ENCODE measurements around the gene TMEM42.
A peak's percentile ranks its signal among the peaks of the same experiment; 100 is the strongest.

TMEM42 gene

GRCh38 chr3:44885618-44886017 is 23.9 kb downstream of the TMEM42 start:
- no peaks in the 10 kb centered on the region for H3K9me3 Mint-ChIP-seq
- no peak overlapping the region for H3K4me3 Mint-ChIP-seq
- ATAC-seq (replicated peaks) (no peak), DNase-seq (no peak)
- no peaks in the 10 kb centered on the region for H3K36me3 Mint-ChIP-seq (ENCODE audit: insufficient read depth)
- H3K27ac Mint-ChIP-seq, result peak overlapping the region in 1 of 2 donors; percentile 33
- H3K4me1 Mint-ChIP-seq (ENCODE audit: low read depth in 2 of 2), result no peaks in the 10 kb centered on the region
- peaks cover 29 to 57% of the 10 kb centered on the region in 2 donors for H3K27me3 Mint-ChIP-seq

- H3K27me3 Mint-ChIP-seq, result peaks cover 29 to 57% of the 10 kb centered on the region in 2 donors
- H3K4me3 Mint-ChIP-seq, result no peak overlapping the region
- no peak for ATAC-seq (replicated peaks)
- H3K9me3 Mint-ChIP-seq, result no peaks in the 10 kb centered on the region
- no peak overlapping the region for H3K27ac Mint-ChIP-seq
- no peak for DNase-seq
- peaks cover 0 to 2% of the 10 kb centered on the region in 2 donors for H3K4me1 Mint-ChIP-seq (ENCODE audit: low read depth in 2 of 2)
- no peaks in the 10 kb centered on the region for H3K36me3 Mint-ChIP-seq (ENCODE audit: insufficient read depth)
These were observed 24.8 kb downstream of the TMEM42 start for GRCh38 chr3:44886561-44886960.

GRCh38 chr3:44887101-44887500 is 25.4 kb downstream of the TMEM42 start:
- no peaks in the 10 kb centered on the region for H3K36me3 Mint-ChIP-seq (ENCODE audit: insufficient read depth)
- H3K9me3 Mint-ChIP-seq, result no peaks in the 10 kb centered on the region
- no peak overlapping the region for H3K27ac Mint-ChIP-seq
- ATAC-seq (replicated peaks) (no peak), DNase-seq (no peak)
- peaks cover 29 to 56% of the 10 kb centered on the region in 2 donors for H3K27me3 Mint-ChIP-seq
- H3K4me3 Mint-ChIP-seq, result no peak overlapping the region
- H3K4me1 Mint-ChIP-seq (ENCODE audit: low read depth in 2 of 2), result peaks cover 0 to 2% of the 10 kb centered on the region in 2 donors

GRCh38 chr3:44890258-44890657 is 28.5 kb downstream of the TMEM42 start:
- Mint-ChIP-seq H3K36me3 (ENCODE audit: insufficient read depth) (no peaks in the 10 kb centered on the region), H3K27me3 (peaks cover 22 to 37% of the 10 kb centered on the region in 2 donors), H3K9me3 (no peaks in the 10 kb centered on the region), H3K4me3 (no peak overlapping the region), H3K4me1 (ENCODE audit: low read depth in 2 of 2) (peaks cover 0 to 2% of the 10 kb centered on the region in 2 donors), H3K27ac (no peak overlapping the region)
- ATAC-seq (replicated peaks), result no peak
- DNase-seq, result no peak

- H3K9me3 Mint-ChIP-seq, result no peaks in the 10 kb centered on the region
- H3K4me1 Mint-ChIP-seq (ENCODE audit: low read depth in 2 of 2), result peaks cover 0 to 2% of the 10 kb centered on the region in 2 donors
- DNase-seq (no peak), ATAC-seq (replicated peaks) (no peak)
- H3K27ac Mint-ChIP-seq, result no peak overlapping the region
- no peaks in the 10 kb centered on the region for H3K36me3 Mint-ChIP-seq (ENCODE audit: insufficient read depth)
- no peak overlapping the region for H3K4me3 Mint-ChIP-seq
- H3K27me3 Mint-ChIP-seq, result peaks cover 16 to 31% of the 10 kb centered on the region in 2 donors
These were observed 29.1 kb downstream of the TMEM42 start for GRCh38 chr3:44890852-44891251.

GRCh38 chr3:44892689-44893088 is 31.0 kb downstream of the TMEM42 start:
- peaks cover 0 to 13% of the 10 kb centered on the region in 2 donors for H3K27me3 Mint-ChIP-seq
- ATAC-seq (replicated peaks), result no peak
- no peak for DNase-seq
- no peaks in the 10 kb centered on the region for H3K9me3 Mint-ChIP-seq
- H3K4me1 Mint-ChIP-seq (ENCODE audit: low read depth in 2 of 2), result peaks cover 0 to 2% of the 10 kb centered on the region in 2 donors
- no peaks in the 10 kb centered on the region for H3K36me3 Mint-ChIP-seq (ENCODE audit: insufficient read depth)
- H3K4me3 Mint-ChIP-seq, result no peak overlapping the region
- H3K27ac Mint-ChIP-seq, result no peak overlapping the region

GRCh38 chr3:44893097-44893496 is 31.4 kb downstream of the TMEM42 start:
- Mint-ChIP-seq H3K27me3 (peaks cover 0 to 9% of the 10 kb centered on the region in 2 donors), H3K36me3 (ENCODE audit: insufficient read depth) (no peaks in the 10 kb centered on the region), H3K27ac (no peak overlapping the region), H3K4me1 (ENCODE audit: low read depth in 2 of 2) (peaks cover 0 to 2% of the 10 kb centered on the region in 2 donors), H3K4me3 (no peak overlapping the region), H3K9me3 (no peaks in the 10 kb centered on the region)
- DNase-seq, result no peak
- ATAC-seq (replicated peaks), result no peak

GRCh38 chr3:44894485-44894884 is 32.8 kb downstream of the TMEM42 start:
- Mint-ChIP-seq H3K4me1 (ENCODE audit: low read depth in 2 of 2) (peaks cover 0 to 2% of the 10 kb centered on the region in 2 donors), H3K4me3 (no peak overlapping the region), H3K36me3 (ENCODE audit: insufficient read depth) (no peaks in the 10 kb centered on the region), H3K27ac (no peak overlapping the region), H3K9me3 (no peaks in the 10 kb centered on the region), H3K27me3 (peaks cover 0 to 21% of the 10 kb centered on the region in 2 donors)
- no peak for DNase-seq
- ATAC-seq (replicated peaks), result no peak

GRCh38 chr3:44896440-44896839 is 34.7 kb downstream of the TMEM42 start:
- Mint-ChIP-seq H3K27me3 (peaks cover 15 to 40% of the 10 kb centered on the region in 2 donors), H3K36me3 (ENCODE audit: insufficient read depth) (no peaks in the 10 kb centered on the region), H3K4me3 (no peak overlapping the region), H3K27ac (no peak overlapping the region), H3K4me1 (ENCODE audit: low read depth in 2 of 2) (no peaks in the 10 kb centered on the region), H3K9me3 (no peaks in the 10 kb centered on the region)
- DNase-seq, result no peak
- ATAC-seq (replicated peaks), result no peak

GRCh38 chr3:44899683-44900367 is 38.1 kb downstream of the TMEM42 start:
- no peak overlapping the region for H3K27ac Mint-ChIP-seq
- DNase-seq, result no peak
- H3K36me3 Mint-ChIP-seq (ENCODE audit: insufficient read depth), result no peaks in the 10 kb centered on the region
- H3K4me1 Mint-ChIP-seq (ENCODE audit: low read depth in 2 of 2), result no peaks in the 10 kb centered on the region
- peaks cover 24 to 50% of the 10 kb centered on the region in 2 donors for H3K27me3 Mint-ChIP-seq
- no peak for ATAC-seq (replicated peaks)
- H3K9me3 Mint-ChIP-seq, result no peaks in the 10 kb centered on the region
- no peak overlapping the region for H3K4me3 Mint-ChIP-seq

GRCh38 chr3:44902628-44903027 is 40.9 kb downstream of the TMEM42 start:
- H3K27me3 Mint-ChIP-seq, result peaks cover 28 to 58% of the 10 kb centered on the region in 2 donors
- no peaks in the 10 kb centered on the region for H3K4me1 Mint-ChIP-seq (ENCODE audit: low read depth in 2 of 2)
- no peak overlapping the region for H3K27ac Mint-ChIP-seq
- no peak overlapping the region for H3K4me3 Mint-ChIP-seq
- H3K9me3 Mint-ChIP-seq, result no peaks in the 10 kb centered on the region
- H3K36me3 Mint-ChIP-seq (ENCODE audit: insufficient read depth), result no peaks in the 10 kb centered on the region
- DNase-seq, result no peak
- ATAC-seq (replicated peaks), result no peak

GRCh38 chr3:44903314-44903713 is 41.6 kb downstream of the TMEM42 start:
- no peak for DNase-seq
- Mint-ChIP-seq H3K9me3 (no peaks in the 10 kb centered on the region), H3K4me3 (no peak overlapping the region), H3K36me3 (ENCODE audit: insufficient read depth) (no peaks in the 10 kb centered on the region), H3K27ac (no peak overlapping the region), H3K27me3 (peaks cover 34 to 65% of the 10 kb centered on the region in 2 donors), H3K4me1 (ENCODE audit: low read depth in 2 of 2) (no peaks in the 10 kb centered on the region)
- no peak for ATAC-seq (replicated peaks)

GRCh38 chr3:44903751-44904150 is 42.0 kb downstream of the TMEM42 start:
- no peak overlapping the region for H3K27ac Mint-ChIP-seq
- DNase-seq, result no peak
- no peaks in the 10 kb centered on the region for H3K9me3 Mint-ChIP-seq
- H3K36me3 Mint-ChIP-seq (ENCODE audit: insufficient read depth), result no peaks in the 10 kb centered on the region
- peaks cover 34 to 64% of the 10 kb centered on the region in 2 donors for H3K27me3 Mint-ChIP-seq
- no peak overlapping the region for H3K4me3 Mint-ChIP-seq
- no peak for ATAC-seq (replicated peaks)
- H3K4me1 Mint-ChIP-seq (ENCODE audit: low read depth in 2 of 2), result no peaks in the 10 kb centered on the region

GRCh38 chr3:44905446-44906157 is 43.9 kb downstream of the TMEM42 start:
- no peak overlapping the region for H3K4me3 Mint-ChIP-seq
- no peak overlapping the region for H3K27ac Mint-ChIP-seq
- H3K36me3 Mint-ChIP-seq (ENCODE audit: insufficient read depth), result no peaks in the 10 kb centered on the region
- H3K27me3 Mint-ChIP-seq, result peaks cover 42 to 63% of the 10 kb centered on the region in 2 donors
- DNase-seq (no peak), ATAC-seq (replicated peaks) (no peak)
- no peaks in the 10 kb centered on the region for H3K4me1 Mint-ChIP-seq (ENCODE audit: low read depth in 2 of 2)
- H3K9me3 Mint-ChIP-seq, result no peaks in the 10 kb centered on the region
